CD1c-positive myeloid dendritic cell (primary cell): Measurements from ENCODE around the gene HBD.

Source experiments
- DNase-seq: peaks from one replicate; pipeline ENCODE4 v3.0.0-alpha.2; 2016; ENCODE audit errors: extremely low spot score

The HBD gene

DNA sequence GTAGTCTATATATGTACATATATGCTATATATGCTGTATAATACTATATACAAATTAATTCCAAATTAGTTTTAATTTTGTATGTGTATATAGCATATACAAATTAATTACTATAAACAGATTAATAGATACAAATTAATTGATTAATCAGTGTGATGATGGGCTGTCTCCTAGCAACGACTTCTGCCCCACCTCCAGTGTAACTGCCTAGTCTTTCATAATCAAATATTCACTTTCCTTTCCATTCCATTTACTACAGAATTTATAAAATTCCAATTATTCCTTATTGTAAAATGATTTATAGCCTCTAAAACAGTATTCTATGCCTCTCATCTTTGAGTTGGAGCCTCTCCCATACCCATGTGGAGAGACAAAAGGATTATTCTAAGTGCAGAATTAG is 976 bp downstream of the HBD start:
- DNase-seq, result no peak

DNA sequence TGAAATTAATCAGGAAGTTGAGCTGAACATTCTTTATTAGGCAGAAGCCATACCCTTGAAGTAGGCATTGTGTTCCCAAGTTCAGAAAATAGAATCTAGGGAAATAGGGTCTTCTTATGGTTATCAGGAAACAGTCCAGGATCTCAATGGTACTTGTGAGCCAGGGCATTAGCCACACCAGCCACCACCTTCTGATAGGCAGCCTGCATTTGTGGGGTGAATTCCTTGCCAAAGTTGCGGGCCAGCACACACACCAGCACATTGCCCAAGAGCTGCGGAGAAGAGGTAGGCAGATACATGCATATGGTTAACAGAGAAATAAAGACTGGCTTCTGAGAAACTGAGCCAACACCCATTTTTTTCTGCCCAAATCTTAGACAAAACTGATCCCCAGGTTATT is 1.5 kb downstream of the HBD start:
- no peak for DNase-seq

DNA sequence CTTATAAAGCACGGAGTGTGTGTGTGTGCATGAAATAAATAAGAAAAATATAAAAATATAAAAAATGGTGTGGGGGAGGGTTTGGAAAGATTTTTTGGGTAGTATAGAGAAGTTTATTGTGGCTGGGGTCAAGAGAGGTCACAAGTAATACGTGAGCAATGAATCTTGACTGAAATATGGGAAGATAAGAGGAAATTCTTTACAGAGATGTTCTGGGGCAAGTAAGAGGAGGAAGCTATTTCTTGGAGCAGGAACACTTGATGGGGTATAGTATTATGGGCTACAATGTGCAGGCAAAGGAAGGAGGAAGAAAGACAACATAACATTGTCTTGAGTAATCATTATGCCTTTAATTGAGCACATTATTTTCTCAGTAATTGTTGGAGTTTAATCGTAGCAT is 2.1 kb downstream of the HBD start:
- no peak for DNase-seq

DNA sequence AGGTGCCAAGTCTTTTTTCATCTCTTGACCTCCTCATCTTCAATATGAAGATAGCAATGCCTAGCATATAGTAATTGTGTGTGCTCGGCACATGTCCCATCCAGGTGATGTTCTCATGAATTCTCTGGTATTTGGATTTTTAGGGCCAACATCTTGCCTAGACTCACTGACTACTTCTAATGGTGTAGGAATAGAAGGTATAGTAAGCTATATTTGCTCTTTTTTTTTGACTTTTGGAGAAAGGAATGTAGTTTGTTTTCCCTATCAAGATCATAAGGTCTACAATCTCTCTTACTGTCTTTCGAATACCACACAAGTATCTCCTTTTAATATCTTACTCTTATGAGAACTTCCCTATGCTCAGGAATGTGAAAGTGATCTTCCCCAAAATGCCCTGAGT is 3.2 kb downstream of the HBD start:
- no peak for DNase-seq

DNA sequence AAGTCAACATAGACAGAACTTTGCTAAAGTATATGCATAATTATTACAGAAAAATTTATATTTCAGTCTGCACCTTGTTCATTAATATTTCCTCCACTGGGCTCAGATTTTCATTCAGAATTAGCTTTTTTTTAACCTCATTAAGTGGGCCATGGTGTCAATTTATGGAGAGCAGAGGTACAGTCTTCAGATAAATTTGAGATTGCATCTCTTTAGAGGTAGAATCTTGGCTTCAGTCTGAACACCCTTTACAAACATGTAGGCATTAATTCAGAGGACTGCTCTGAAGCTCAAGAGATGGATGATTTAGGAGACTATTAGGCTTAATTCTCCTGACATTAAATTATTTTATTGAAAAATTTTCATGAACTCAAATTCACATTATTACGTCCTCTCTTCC is 4.0 kb downstream of the HBD start:
- no peak for DNase-seq

DNA sequence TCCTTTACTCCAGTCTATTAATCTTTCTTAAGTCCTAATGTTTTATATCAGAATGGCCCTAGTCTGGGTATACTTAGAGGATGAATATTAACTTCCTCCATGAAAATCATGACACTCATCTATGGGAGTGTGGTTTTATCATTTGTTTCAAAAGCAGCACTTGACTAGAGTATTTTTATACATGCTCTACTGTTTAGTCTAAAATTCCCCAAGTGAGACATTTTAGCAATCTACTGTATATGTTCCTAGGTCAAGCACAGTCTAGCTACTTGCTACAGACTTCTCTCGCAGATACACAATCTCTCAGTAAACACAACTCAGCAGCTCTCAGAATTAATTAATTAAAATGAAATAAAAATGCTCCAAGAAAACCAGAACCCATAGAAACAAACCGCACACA is 4.5 kb downstream of the HBD start:
- no peak for DNase-seq

DNA sequence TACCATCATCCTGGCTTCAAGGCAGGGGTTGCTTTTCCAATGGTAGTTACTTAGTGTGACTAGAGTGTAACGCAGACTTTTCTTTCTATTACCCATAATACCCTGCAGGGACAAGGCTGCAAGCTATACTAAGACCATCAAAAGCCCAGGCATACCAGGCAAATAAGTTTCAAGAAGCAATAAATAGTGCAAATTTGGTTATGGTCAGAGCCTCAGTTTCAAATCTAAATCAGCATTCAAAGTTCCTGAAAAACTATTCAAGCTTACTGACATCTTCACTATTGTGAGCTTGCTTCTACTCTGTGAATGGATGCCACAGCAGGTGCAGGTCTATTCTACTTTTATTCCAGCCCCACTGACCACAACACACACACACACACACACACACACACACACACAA is 4.9 kb downstream of the HBD start:
- no peak for DNase-seq

DNA sequence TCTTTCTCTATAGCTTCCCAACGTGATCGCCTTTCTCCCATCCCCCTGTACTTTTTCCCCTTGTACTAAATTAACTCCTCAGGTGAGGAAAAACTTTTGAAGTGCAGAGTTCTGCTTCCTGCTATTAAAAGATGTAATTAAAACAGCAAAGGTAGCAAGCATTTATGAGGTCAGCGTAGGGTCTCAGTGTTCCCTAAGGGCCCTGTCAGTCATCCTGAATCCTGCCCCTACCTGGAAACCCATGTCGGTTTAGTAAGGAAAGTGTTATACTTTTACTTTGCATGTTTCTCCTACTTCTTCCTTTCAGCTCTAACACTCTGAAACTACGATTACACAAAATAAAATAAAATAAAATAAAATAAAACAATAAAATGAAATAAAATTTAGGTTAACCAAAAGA is 6.2 kb downstream of the HBD start:
- DNase-seq, result no peak

DNA sequence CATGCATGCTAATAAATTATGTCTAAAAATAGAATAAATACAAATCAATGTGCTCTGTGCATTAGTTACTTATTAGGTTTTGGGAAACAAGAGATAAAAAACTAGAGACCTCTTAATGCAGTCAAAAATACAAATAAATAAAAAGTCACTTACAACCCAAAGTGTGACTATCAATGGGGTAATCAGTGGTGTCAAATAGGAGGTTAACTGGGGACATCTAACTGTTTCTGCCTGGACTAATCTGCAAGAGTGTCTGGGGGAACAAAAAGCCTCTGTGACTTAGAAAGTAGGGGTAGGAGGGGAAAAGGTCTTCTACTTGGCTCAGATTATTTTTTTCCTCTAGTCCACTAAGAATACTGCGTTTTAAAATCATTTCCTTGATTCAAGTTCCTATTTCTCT is 6.6 kb downstream of the HBD start:
- DNase-seq, result no peak

DNA sequence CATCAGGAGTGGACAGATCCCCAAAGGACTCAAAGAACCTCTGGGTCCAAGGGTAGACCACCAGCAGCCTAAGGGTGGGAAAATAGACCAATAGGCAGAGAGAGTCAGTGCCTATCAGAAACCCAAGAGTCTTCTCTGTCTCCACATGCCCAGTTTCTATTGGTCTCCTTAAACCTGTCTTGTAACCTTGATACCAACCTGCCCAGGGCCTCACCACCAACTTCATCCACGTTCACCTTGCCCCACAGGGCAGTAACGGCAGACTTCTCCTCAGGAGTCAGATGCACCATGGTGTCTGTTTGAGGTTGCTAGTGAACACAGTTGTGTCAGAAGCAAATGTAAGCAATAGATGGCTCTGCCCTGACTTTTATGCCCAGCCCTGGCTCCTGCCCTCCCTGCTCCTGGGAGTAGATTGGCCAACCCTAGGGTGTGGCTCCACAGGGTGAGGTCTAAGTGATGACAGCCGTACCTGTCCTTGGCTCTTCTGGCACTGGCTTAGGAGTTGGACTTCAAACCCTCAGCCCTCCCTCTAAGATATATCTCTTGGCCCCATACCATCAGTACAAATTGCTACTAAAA is 7.5 kb downstream of the HBD start, which contains the start of gene HBB:
Gene HBB (minus strand): TSS at position 340 of the 579 bp plus-strand sequence. CDS start 50 bp downstream, at position 290.
- no peak for DNase-seq

DNA sequence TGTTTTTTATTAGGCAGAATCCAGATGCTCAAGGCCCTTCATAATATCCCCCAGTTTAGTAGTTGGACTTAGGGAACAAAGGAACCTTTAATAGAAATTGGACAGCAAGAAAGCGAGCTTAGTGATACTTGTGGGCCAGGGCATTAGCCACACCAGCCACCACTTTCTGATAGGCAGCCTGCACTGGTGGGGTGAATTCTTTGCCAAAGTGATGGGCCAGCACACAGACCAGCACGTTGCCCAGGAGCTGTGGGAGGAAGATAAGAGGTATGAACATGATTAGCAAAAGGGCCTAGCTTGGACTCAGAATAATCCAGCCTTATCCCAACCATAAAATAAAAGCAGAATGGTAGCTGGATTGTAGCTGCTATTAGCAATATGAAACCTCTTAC is 8.8 kb downstream of the HBD start:
- no peak for DNase-seq

DNA sequence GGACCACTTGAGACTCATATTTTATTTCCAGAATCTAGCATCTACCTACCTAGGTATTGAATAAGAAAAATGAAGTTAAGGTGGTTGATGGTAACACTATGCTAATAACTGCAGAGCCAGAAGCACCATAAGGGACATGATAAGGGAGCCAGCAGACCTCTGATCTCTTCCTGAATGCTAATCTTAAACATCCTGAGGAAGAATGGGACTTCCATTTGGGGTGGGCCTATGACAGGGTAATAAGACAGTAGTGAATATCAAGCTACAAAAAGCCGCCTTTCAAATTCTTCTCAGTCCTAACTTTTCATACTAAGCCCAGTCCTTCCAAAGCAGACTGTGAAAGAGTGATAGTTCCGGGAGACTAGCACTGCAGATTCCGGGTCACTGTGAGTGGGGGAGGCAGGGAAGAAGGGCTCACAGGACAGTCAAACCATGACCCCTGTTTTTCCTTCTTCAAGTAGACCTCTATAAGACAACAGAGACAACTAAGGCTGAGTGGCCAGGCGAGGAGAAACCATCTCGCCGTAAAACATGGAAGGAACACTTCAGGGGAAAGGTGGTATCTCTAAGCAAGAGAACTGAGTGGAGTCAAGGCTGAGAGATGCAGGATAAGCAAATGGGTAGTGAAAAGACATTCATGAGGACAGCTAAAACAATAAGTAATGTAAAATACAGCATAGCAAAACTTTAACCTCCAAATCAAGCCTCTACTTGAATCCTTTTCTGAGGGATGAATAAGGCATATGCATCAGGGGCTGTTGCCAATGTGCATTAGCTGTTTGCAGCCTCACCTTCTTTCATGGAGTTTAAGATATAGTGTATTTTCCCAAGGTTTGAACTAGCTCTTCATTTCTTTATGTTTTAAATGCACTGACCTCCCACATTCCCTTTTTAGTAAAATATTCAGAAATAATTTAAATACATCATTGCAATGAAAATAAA is 9.5 kb downstream of the HBD start:
- no peak for DNase-seq

DNA sequence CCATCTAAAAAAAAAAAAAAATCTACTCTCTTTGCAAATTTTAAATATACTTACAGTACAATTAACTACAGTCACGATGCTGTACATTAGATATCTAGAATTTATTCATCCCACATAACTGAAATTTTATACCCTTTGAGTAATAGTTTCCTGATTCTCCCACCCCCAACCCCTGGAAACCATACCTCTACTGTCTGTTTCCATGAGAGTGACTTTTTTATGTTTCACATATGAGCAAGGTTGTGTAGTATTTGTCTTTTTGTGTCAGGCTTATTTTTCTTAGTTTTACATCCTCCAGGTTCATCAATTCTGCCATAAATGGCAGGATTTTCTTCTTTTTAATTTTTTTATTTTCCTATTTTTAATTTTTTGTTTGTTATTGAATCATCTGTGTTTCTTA is 10.6 kb downstream of the HBD start:
- no peak for DNase-seq

DNA sequence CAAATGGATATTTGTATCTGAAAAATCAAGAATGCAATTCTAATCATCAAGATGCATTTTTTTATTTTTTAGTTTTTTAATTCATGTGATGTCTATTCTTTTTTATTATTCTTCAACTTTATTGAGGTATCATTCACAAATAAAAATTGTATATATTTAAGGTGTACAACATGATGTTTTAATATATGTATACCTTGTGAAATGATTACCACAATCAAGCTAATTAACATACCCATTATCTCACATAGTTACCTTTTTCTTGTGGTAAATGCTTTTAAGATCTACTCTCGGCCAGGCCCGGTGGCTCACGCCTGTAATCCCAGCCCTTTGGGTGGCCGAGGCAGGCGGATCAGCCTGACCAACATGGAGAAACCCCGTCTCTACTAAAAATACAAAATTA is 11.1 kb downstream of the HBD start:
- DNase-seq, result no peak

DNA sequence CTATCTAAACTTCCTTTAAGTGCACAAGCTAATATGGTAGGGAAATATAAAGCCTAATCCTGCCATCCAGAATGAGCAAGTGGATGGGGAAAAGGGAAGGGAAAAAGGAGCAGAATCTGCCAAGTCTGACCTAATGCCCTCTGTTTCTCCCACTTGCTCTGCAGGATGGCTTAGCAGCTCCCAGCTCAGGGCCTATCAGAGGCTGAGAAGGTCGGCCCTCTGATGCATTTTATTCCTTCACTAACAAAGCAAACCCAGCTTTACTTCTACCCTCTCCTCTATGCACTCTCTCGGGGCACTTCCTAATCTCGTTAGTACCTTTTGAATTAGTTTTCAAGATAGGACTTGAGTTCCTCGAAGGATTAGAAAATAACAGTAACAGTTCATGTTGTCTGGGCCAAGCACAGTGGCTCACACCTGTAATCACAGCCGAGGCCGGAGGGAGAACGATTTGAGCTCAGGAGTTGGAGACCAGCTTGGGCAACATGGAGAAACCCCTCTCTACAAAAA is 23.9 kb downstream of the HBD start:
- DNase-seq, result no peak

DNA sequence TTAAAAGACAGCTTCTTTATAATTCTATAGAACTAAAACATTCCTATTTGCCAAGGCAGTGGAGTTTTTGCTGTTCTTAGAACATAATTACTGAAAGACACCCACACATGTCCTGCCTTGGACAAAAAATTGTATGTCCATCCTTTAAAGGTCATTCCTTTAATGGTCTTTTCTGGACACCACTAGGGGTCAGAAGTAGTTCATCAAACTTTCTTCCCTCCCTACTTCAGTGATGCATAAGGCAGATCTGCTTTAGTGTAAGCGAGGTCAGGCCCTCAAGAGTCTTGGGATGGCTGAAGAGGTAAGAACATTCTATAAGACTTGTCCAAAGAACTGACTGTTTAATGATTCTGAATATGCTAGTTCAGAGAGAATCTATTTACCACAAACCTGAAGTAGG is 29.5 kb downstream of the HBD start:
- peak; percentile 16 for DNase-seq

DNA sequence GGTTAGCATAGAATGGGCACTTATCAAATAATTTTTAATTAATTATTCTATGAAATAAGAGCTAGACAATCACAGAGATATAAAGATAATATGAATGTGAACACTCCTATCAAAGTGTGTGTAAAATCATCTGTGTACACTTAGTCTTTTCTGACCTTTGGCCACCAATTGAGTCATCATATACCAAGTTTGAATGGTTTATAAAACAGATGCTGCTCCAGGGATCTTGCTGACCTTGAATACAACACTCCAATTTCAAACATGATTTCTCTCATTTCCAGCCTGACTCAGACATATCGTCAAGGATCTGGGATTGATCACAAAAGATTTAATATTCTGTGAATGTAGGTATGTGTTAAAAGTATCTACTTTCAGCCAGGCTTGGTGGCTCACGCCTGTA is 30.9 kb downstream of the HBD start:
- no peak for DNase-seq

DNA sequence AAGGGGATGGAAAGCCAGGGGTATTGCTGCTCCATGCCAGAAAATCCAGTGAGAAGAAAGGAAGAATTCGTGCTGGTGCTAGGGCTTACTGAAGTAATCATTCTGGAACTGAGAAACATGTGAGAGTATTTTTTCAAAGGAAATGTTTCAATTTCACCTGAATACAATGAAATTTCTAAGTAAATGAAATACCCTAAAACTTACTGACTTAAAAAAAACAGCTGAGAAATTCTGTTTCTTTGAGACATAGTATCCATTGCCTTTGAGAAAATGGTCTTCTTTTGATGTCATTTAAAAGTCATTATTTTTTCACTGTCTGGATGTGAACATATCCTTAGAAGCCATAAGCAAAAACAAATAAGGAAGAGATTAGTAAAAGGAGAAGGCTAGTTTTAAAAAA is 33.7 kb downstream of the HBD start, which contains the start of gene OR51V1:
Gene OR51V1 (minus strand): TSS at position 101 of the 400 bp plus-strand sequence. CDS start 0 bp downstream, at position 101.
- no peak for DNase-seq

DNA sequence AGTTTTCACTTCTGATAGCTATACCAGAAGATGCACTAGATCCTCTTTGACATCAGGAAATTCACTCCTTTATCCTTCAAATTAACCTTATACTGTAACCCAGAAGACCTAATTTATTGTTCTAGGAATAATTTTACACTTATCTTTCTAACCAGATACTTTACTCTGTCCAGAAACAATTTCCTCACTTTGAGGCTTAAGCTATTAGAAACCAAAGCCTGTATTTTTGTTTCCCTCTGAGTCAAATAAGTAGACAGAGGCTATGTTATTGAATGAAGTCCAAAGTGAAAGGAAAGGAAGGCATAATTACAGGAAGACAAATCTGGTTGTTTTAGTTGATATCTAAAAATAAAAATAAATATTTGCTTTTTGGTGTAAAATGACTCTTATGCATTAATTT is 36.0 kb downstream of the HBD start:
- no peak for DNase-seq

DNA sequence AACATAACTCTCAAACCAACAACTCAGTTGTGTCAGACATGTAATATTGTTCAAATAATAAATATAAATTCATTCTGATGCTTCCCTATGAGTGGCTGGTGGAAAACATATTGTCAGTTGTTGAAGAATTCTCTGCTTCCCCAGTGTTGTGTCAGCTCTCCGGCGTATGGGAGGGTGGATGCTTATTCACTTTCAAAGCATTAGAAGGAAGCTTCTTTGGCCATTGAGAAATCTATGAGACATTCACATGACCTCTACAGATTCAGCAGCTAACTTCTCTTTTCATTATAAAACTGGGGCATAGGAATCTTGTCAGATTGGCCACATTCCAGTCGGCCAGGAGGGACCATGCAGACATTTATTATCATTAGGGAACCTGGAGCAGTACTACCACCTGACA is 36.7 kb downstream of the HBD start:
- DNase-seq, result peak; percentile 32

DNA sequence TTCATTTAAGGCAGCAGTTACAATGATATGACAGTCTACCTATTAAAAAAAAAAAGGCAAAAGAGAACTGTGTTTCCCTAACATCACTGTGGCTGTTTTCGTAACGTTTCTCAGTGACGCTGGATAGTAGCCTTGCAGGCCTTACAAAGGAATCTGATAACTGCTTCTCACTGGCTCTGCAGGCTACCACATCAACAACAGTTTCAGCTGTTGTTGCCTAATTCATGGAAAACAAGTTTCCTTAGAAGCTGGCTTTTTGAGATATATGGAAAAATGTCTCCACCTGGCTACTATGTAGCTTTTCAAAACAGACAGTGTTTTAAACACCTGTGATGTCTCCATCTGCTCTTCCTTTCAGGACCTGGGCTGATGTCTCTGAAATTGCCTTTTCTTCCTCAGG is 37.6 kb downstream of the HBD start:
- DNase-seq, result no peak

DNA sequence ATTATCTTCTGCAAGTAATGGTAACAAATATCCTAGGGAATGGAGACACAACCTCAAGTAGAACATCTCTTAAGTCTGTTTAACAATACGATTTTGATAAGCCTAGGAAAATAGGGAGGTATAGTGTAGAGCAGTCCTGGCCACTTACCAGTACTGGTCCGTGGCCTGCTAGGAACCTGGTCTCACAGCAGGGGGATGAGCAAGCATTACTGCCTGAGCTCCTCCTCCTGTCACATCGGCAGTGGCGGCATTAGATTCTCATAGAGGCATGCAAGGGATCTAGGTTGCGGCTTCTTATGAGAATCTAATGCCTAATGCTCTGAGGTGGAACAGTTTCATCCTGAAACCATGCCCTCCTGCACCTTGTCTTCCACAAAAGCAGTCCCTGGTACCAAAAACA is 38.2 kb downstream of the HBD start:
- DNase-seq, result no peak

DNA sequence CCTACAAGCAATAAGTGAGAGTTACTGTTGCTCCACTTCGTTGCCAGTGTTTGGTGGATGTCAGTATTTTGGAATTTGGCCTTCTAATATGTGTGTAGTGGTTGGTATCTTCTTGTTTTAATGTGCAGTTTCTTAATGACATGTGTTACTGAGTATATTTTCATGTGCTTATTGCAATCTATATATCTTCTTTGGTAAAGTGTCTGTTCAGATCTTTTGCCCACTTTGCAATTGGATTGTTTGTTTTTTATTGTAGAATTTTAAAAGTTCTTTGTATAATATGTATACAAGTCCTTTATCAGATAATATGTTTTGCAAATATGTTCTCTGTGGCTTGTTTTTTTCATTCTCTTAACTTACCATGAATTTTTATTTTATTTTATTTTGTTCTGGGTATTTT is 41.5 kb downstream of the HBD start:
- no peak for DNase-seq
